ENCODE measurements around the gene SPAG7. TPM values are rescaled to one million over a fixed set of nuclear protein-coding genes. Genes with fewer than 3 reads are reported as not detected.
A peak's percentile ranks its signal among the peaks of the same experiment; 100 is the strongest.

Gene SPAG7
- total and polyA plus RNA-seq, 3 donors from 2014 or later, result 54.9 to 79.5 (median 66.1) TPM

DNA sequence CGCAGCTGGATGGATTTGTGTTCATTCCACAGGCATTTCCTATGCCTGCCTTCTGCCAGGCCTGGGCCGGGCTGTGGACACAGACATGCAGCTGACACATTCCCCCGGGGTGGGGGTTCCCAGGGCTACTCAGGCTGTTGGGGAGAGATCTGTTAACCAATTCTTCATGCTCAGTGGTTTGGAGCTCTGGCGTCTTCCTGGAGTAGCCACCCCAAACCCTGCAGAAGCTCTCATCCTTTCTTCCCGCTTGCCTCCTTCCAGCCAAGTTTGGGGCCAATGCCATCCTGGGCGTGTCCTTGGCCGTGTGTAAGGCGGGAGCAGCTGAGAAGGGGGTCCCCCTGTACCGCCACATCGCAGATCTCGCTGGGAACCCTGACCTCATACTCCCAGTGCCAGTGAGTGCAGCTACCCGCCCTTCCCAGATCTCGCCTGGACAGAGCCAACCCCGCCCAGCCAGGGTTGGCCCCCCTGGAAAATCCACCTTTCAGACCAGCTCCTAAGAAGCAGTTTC, 14.1 kb downstream of the SPAG7 start:
- no peaks in the 10 kb centered on the region for H3K4me1 ChIP-seq
- no peaks in the 10 kb centered on the region for H3K27me3 ChIP-seq
- H3K27ac ChIP-seq, result no peak overlapping the region
- 81 to 88% methylated on average over 14 of the region's 14 CpGs for WGBS, 2 donors
- no peaks in the 10 kb centered on the region for H3K36me3 ChIP-seq (ENCODE audit: low read depth, missing control alignments)
- H3K4me3 ChIP-seq, result no peak overlapping the region
- no peaks in the 10 kb centered on the region for H3K9me3 ChIP-seq
- TF ChIP-seq, protein P1, sequence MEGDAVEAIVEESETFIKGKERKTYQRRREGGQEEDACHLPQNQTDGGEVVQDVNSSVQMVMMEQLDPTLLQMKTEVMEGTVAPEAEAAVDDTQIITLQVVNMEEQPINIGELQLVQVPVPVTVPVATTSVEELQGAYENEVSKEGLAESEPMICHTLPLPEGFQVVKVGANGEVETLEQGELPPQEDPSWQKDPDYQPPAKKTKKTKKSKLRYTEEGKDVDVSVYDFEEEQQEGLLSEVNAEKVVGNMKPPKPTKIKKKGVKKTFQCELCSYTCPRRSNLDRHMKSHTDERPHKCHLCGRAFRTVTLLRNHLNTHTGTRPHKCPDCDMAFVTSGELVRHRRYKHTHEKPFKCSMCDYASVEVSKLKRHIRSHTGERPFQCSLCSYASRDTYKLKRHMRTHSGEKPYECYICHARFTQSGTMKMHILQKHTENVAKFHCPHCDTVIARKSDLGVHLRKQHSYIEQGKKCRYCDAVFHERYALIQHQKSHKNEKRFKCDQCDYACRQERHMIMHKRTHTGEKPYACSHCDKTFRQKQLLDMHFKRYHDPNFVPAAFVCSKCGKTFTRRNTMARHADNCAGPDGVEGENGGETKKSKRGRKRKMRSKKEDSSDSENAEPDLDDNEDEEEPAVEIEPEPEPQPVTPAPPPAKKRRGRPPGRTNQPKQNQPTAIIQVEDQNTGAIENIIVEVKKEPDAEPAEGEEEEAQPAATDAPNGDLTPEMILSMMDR (IDR thresholded peaks at IDR 0.05), result no peak
- no peak for TF ChIP-seq POLR2A (IDR thresholded peaks at IDR 0.05)
- intact Hi-C loops (cut with DNase I; ENCODE audit: low total_unique reads), result no loop called here
- no peak for DNase-seq

DNA sequence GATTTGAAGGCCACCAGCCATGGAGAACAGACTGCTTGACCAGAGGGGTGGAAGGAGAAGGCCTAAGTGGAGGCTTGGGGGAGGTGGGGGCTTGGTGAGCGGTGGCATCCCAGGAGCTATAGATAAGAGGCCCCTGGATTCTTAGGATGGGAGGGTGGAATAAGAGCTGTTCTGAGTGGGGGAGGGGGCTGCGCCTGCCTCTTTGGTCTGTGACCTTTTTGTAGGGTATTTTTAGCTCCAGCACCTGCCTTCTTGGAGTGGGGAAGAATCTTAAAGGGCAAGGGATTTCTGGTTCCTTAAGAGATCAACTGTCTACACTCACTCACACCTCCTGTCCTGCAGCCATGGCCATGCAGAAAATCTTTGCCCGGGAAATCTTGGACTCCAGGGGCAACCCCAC, 16.1 kb downstream of the SPAG7 start:
- Histone ChIP-seq H3K9me3 (no peaks in the 10 kb centered on the region), H3K4me3 (no peak overlapping the region), H3K4me1 (peaks cover 7% of the 10 kb centered on the region), H3K27me3 (no peaks in the 10 kb centered on the region), H3K36me3 (ENCODE audit: low read depth, missing control alignments) (no peaks in the 10 kb centered on the region), H3K27ac (no peak overlapping the region)
- intact Hi-C loops (cut with DNase I; ENCODE audit: low total_unique reads), result no loop called here
- 65 to 68% methylated on average over 3 of the region's 3 CpGs for WGBS, 2 donors
- no peak for DNase-seq
- no peak for TF ChIP-seq POLR2A (IDR thresholded peaks at IDR 0.05)
- TF ChIP-seq, protein P1 (IDR thresholded peaks at IDR 0.05), result no peak

DNA sequence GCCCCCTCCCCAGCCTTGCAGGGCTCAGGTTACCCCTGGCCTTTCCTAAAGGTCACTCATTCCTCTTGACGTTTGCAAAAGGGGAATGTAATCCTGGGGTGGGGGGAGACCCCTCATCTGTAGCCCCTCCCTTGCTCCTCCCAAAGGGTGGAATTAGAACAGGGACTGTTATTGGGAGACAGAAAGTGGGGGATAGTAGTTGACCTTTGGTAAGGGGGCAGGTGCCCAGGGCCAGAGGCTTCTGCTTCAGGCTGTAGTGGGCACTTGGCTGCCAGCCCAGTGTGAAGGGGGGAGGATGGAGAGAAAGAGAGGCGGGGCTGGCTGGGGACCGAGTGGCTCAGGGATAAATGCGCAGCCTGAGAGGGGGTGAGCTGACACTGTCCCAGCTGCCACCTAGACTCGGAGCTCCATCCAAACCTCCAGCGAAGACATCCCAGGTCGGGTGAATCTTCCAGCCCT, 16.8 kb downstream of the SPAG7 start, which contains the start of gene ENO3:
TSS of gene ENO3 (plus strand) at position 374 of the 459 bp plus-strand sequence. CDS start 711 bp downstream, outside the sequence.
- Histone ChIP-seq H3K4me3 (peak within 1 kb of the TSS; percentile 90 to 99), H3K27ac (peak within 1 kb of the TSS in 1 of 2 donors; percentile 91), H3K4me1 (peaks cover 14% of the 10 kb centered on the region), H3K27me3 (no peaks in the 10 kb centered on the region), H3K36me3 (ENCODE audit: low read depth, missing control alignments) (no peaks in the 10 kb centered on the region), H3K9me3 (no peaks in the 10 kb centered on the region)
- intact Hi-C loops (cut with DNase I; ENCODE audit: low total_unique reads), result no loop called here
- no peak for DNase-seq
- TF ChIP-seq, protein P1 (IDR thresholded peaks at IDR 0.05), result no peak
- TF ChIP-seq POLR2A (IDR thresholded peaks at IDR 0.05), result no peak
- 30 to 31% methylated on average over 7 of the region's 7 CpGs for WGBS, 2 donors

DNA sequence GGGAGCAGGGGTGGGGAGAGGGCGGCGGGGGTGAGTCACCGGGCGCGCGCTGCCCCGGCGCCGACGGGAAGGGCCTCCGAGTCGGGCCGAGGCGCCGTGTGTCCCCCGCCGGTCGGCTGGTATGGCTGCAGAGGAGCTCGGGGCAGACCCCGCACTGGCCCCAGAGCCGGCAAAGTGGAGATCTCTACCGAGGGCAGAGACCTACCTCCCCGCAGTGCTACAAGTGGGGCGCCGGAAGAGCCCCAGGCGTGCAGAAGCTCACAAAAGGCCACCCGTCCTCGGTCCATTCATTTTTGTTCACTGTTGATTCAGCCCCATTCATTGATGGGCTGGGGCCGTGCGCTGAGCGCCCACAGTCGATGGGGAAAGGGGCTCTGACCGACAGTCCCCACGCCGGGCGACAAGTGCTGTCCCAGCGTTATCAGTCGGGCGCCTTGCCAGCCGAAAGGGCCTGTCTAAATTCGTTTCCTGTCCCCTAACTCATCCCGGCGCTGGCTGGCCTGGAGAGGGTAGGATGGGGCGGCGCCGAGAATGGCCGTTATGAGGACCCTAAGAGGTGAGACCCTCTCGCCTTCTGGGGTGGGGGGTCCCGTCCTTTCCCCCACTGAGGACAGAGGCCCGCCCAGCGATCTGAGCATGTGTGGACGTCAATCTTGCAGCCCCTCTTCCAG, 17.4 kb downstream of the SPAG7 start:
- TF ChIP-seq POLR2A (IDR thresholded peaks at IDR 0.05), result no peak
- TF ChIP-seq, protein P1 (IDR thresholded peaks at IDR 0.05), result no peak
- Histone ChIP-seq H3K36me3 (ENCODE audit: low read depth, missing control alignments) (no peaks in the 10 kb centered on the region), H3K27ac (peak overlapping the region in 1 of 2 donors; percentile 91), H3K27me3 (no peaks in the 10 kb centered on the region), H3K4me1 (peaks cover 17% of the 10 kb centered on the region), H3K4me3 (peak overlapping the region; percentile 90 to 99), H3K9me3 (no peaks in the 10 kb centered on the region)
- no peak for DNase-seq
- 11 to 20% methylated on average over 19 to 26 of the region's 52 CpGs for WGBS, 2 donors
- intact Hi-C loops (cut with DNase I; ENCODE audit: low total_unique reads), result no loop called here
